GM21381 (cell line): ENCODE data around the gene CAT.
"Not testable (repeated sequence)": the region's sequence is repeated elsewhere in the genome, so short reads cannot be mapped to it uniquely, and the experiment has no call there.

Source experiments
- ATAC-seq: cut with Tn5 transposase; IDR thresholded peaks from one replicate; pipeline ENCODE4 v1.9.1; 2021; ENCODE audit warnings: mild to moderate bottlenecking, moderate library complexity; ENCODE audit not compliant: unreplicated experiment

CAT gene

DNA sequence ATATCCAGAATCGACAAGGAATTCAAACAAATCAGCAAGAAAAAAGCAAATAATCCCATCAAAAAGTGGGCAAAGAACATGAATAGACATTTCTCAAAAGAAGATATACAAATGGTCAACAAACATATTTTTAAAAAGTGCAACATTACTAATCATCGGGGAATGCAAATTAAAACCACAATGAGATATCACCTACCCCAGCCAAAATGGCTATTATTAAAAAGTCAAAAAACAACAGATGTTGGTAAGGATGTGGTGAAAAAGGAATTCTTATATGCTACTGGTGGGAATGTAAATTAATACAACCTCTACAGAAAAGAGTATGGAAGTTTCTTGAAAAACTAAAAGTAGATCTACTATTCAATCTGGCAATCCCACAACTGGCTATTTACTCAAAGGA is 13.9 kb upstream of the CAT start:
- ATAC-seq: not testable (repeated sequence)

DNA sequence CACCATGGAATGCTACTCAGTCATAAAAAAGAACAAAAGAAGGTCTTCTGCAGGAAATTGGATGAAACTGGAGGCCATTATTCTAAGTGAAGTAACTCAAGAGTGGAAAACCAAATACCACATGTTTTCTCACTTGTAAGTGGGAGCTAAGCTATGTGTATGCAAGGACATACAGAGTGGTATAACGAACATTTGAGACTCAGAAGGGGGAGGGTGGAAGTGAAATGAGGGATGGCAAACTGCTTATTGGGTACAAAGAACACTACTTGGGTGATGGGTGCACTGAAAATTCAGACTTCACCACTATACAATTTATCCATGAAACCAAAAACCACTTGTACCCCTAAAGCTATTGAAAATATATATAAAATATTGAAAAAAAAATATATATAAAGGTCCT is 13.4 kb upstream of the CAT start:
- no peak for ATAC-seq

GRCh38 chr11:34425867-34426266 is 12.9 kb upstream of the CAT start:
- no peak for ATAC-seq

GRCh38 chr11:34426766-34427185 is 12.0 kb upstream of the CAT start:
- ATAC-seq: no peak

DNA sequence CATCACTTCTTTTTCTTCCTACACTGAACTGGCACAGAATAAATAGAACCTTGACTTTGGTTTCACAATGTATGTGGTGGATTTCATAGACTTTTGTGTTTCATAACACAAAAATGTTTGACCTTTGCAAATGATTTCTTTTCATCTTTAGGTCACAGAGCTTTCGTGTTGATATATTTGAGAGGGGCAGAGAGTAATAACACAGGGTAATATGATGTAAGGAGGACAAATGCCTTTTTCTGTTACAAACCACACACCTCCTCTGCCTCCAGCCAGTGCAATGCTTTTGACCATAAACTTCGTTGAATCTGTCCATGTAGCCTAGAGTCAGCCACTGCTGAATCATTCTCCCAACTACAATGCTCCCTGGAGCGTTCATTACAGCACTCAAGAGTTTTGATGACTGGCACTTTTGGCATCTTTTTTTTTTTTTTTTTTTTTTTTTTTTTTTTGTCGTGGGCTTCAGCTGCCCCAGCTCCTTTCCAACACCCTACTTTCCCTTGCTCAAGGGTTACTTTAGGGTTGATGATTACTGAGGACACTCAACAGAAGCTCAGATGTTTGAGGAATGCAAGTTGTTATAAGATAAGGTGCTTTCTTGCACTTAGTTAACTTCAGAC is 11.4 kb upstream of the CAT start:
- ATAC-seq: no peak

DNA sequence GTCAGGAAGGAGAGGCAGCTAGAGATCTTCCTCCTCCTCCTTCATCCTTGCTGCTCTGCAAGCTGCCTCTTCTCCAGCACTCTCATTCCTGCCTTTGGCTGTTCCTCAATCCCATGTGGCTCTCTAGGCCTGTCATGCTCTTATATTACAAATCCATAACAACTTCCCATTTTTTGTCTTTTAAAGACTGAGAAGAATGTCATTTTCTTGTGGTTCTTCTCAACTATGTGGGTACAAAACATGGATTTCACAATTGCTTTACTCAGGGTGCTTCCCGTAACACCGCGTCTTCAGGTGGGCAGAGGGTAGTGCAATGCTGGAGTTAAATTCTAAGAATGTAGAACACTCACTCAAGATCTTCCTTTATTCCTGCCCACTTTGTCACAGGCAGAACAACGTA is 6.8 kb upstream of the CAT start:
- no peak for ATAC-seq

- ATAC-seq: no peak
These were observed 5.9 kb upstream of the CAT start for GRCh38 chr11:34432822-34433221.

DNA sequence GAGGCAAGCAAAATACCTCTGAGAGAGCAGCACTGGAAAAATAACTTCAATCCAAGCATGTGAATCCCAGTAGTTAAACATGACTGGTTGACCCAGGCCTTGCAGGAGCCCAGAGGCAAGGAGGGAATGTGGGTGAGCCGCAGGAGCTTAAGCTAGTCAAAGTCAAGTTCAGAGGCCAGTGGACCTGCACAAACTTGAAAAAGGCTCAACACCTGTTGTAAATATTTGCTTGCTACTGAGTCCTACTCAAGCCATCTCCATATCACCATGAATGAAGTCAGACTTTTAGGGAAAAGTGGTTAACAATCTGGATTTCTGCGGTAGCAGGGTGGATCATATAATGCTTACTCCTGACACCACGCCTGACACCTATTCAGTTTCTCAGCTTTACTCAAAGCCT is 4.8 kb upstream of the CAT start:
- ATAC-seq: no peak

GRCh38 chr11:34437224-34438125 is 1.3 kb upstream of the CAT start:
- no peak for ATAC-seq

DNA sequence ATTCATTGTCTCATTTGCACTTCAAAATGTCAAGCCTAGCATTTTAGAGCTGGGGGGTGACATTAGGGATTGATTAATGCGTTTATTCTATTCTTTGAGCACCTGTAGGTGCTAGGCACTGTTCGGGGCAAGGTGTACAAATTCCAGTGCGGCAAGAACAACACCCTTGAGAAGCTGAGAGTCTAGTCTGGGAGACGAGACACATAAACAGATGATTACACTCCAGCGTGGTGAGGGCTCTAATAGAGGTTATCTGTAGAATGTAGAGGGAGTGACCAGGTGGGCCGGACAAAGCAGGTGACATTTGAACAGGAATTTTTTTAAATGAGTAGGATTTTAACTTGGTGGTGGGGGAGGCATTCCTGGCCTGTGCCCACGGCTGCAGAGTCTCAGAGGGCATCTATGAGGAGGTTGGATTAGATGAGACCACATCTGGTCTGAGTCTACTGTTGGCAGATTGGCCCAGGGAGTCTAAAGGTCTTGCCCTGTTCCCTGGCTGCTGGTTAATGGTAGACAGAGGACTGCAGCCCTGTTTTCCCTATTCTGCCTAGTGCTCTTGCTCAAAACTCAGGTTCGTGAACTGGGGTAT is 970 bp downstream of the CAT start:
- ATAC-seq: no peak

- ATAC-seq: no peak
These were observed 3.1 kb downstream of the CAT start for GRCh38 chr11:34441814-34442213.

DNA sequence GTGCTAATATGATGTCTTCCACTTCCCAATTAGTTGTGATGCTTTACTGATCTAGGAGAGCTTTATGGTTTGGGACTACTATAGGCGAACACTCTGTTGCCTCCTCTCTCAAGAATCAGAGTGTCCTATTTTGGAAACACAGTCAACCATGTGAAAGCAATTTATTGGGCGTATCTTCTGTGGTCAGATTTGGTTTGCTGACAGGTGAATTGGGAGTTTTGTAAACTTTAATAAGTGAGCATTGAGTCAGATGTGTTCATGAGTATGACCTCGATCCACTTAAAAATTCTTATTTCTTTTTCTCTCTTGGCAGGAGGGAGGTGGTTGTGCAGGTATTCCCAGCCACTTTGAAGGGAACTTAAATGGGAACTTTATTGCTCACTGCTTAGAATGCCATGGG is 4.4 kb downstream of the CAT start:
- ATAC-seq: no peak

GRCh38 chr11:34444428-34444827 is 5.7 kb downstream of the CAT start:
- ATAC-seq: no peak

GRCh38 chr11:34445956-34446355 is 7.2 kb downstream of the CAT start:
- no peak for ATAC-seq

- ATAC-seq: no peak
These were observed 7.7 kb downstream of the CAT start for GRCh38 chr11:34446386-34446785.

GRCh38 chr11:34447044-34447443 is 8.3 kb downstream of the CAT start:
- ATAC-seq: no peak

- no peak for ATAC-seq
These were observed 9.7 kb downstream of the CAT start for GRCh38 chr11:34448223-34448994.

- ATAC-seq: no peak
These were observed 10.3 kb downstream of the CAT start for GRCh38 chr11:34449013-34449412.

- ATAC-seq: no peak
These were observed 12.3 kb downstream of the CAT start for GRCh38 chr11:34451053-34451452.

DNA sequence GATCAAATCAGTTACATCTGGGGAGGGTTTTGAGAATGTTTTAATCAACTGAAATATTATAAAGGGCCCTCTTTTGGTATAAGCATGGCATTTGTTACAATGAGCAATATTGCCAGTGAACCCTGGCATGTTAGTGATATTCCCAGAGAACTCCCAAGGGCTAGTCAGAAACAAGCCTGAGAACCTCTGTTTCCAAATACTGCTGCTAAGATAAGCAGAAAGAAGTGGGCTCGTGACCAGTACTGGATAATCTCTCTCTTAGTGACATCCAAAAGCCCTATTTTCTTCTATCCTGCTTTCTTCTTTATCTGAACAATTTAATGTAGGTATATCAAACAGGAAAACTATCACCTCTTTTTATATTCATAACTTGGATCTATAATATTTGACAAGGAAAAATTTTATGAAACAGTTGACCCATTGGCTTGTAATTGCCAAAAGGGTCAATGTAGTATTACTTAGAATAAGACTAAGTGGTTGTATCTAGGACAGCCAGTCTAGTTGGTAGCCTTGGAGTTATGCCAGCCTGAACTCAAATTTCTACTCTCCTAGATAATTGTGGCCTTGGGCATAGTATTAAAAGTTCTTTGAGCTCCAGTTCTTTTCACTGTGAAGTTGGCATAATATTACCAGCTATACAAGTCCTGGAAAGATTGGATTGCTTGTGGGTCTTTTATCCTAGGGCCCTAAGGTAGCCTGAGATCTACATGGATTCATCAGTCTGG is 15.7 kb downstream of the CAT start:
- ATAC-seq: no peak

- ATAC-seq: no peak
These were observed 18.9 kb downstream of the CAT start for GRCh38 chr11:34457607-34458006.
